ENCODE data around the gene PCDHGA7. TPM values are rescaled to one million over a fixed set of nuclear protein-coding genes. Genes with fewer than 3 reads are reported as not detected.

Gene PCDHGA7
- total RNA-seq, 4 donors from 2014 or later = 5.1 to 9.8 (median 7.8) TPM

DNA sequence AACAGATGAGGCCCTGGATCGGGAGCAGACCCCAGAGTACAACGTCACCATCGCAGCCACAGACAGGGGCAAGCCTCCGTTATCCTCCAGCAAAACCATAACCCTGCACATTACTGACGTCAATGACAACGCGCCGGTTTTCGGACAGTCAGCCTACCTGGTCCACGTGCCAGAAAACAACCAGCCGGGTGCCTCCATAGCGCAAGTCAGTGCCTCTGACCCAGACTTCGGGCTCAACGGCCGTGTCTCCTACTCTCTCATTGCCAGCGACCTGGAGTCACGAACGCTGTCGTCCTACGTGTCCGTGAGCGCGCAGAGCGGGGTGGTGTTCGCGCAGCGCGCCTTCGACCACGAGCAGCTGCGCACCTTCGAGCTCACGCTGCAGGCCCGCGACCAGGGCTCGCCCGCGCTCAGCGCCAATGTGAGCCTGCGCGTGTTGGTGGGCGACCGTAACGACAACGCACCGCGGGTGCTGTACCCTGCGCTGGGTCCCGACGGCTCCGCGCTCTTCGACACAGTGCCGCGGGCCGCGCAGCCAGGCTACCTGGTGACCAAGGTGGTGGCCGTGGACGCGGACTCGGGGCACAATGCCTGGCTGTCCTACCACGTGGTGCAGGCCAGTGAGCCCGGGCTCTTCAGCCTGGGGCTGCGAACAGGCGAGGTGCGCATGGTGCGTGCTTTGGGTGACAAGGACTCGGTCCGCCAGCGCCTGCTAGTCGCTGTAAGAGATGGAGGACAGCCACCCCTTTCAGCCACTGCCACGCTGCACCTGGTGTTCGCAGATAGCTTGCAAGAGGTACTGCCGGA is 36.7 kb downstream of the PCDHGA7 start:
- no peaks in the 10 kb centered on the region for H3K36me3 ChIP-seq
- intact Hi-C loops (cut with DNase I) = loop anchor here (5.0 kb wide), 1 partner anchor 138 kb away; no protein-coding TSS in a partner anchor
- WGBS, 2 donors = 28 to 35% methylated on average over 17 to 26 of the region's 74 CpGs
- no peak for DNase-seq
- TF ChIP-seq POLR2A (IDR thresholded peaks at IDR 0.05) = no peak
- TF ChIP-seq, protein P1, sequence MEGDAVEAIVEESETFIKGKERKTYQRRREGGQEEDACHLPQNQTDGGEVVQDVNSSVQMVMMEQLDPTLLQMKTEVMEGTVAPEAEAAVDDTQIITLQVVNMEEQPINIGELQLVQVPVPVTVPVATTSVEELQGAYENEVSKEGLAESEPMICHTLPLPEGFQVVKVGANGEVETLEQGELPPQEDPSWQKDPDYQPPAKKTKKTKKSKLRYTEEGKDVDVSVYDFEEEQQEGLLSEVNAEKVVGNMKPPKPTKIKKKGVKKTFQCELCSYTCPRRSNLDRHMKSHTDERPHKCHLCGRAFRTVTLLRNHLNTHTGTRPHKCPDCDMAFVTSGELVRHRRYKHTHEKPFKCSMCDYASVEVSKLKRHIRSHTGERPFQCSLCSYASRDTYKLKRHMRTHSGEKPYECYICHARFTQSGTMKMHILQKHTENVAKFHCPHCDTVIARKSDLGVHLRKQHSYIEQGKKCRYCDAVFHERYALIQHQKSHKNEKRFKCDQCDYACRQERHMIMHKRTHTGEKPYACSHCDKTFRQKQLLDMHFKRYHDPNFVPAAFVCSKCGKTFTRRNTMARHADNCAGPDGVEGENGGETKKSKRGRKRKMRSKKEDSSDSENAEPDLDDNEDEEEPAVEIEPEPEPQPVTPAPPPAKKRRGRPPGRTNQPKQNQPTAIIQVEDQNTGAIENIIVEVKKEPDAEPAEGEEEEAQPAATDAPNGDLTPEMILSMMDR (IDR thresholded peaks at IDR 0.05) = no peak
- H3K27ac ChIP-seq = no peak overlapping the region
- no peaks in the 10 kb centered on the region for H3K4me1 ChIP-seq
- no peaks in the 10 kb centered on the region for H3K27me3 ChIP-seq
- no peaks in the 10 kb centered on the region for H3K9me3 ChIP-seq
- no peak overlapping the region for H3K4me3 ChIP-seq (replicated peaks in 1 of 3)

DNA sequence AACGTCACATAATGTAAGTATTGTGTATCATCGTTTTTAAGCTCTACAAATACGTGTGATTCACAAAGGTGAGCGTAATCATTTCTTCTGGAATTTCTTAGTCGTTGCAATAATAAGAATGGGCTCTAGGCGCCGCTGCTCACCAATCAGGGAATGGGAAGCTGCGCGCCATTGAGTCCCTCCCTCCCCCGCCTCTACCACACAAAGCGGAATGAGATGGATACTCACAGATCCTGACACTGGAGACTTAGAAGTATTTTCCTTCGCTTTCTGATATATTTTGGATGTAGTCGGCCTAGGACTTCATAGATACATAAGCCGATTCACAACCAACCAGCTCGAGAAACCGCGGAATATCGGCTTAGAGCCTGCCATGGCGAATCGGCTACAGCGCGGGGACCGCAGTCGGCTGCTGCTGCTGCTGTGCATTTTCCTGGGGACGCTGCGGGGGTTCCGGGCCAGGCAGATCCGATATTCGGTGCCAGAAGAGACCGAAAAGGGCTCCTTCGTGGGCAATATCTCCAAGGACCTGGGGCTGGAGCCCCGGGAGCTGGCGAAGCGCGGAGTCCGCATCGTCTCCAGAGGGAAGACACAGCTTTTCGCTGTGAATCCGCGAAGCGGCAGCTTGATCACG is 38.4 kb downstream of the PCDHGA7 start, which contains the start of gene PCDHGA11:
TSS of gene PCDHGA11 (plus strand) at position 197 of the 634 bp plus-strand sequence. CDS start at position 374, 177 bp downstream.
- Histone ChIP-seq H3K9me3 (no peaks in the 10 kb centered on the region), H3K36me3 (no peaks in the 10 kb centered on the region), H3K27ac (no peak within 1 kb of the TSS), H3K4me3 (replicated peaks in 1 of 3) (peak within 1 kb of the TSS in 1 of 3 donors; percentile 13), H3K4me1 (no peaks in the 10 kb centered on the region), H3K27me3 (no peaks in the 10 kb centered on the region)
- intact Hi-C loops (cut with DNase I) = no loop called here
- peak; percentile 47 to 53 for DNase-seq
- WGBS, 2 donors = 7 to 12% methylated on average over 29 to 42 of the region's 42 CpGs
- TF ChIP-seq POLR2A (IDR thresholded peaks at IDR 0.05) = no peak
- TF ChIP-seq, protein P1 (IDR thresholded peaks at IDR 0.05) = peak in 5 of 6 experiments; percentile 8 to 57 (median 43)

DNA sequence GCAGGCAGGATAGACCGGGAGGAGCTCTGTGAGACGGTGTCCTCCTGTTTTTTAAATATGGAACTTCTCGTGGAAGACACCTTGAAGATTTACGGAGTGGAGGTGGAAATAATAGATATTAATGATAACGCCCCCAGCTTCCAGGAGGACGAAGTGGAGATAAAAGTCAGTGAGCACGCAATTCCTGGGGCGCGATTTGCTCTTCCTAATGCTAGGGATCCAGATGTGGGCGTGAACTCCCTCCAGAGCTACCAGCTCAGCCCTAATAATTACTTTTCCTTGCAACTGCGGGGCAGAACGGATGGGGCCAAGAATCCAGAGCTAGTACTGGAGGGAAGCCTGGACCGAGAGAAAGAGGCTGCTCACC is 38.9 kb downstream of the PCDHGA7 start:
- DNase-seq = no peak
- Histone ChIP-seq H3K27me3 (no peaks in the 10 kb centered on the region), H3K36me3 (no peaks in the 10 kb centered on the region), H3K4me1 (no peaks in the 10 kb centered on the region), H3K4me3 (replicated peaks in 1 of 3) (peak overlapping the region in 1 of 3 donors; percentile 13), H3K9me3 (no peaks in the 10 kb centered on the region), H3K27ac (no peak overlapping the region)
- no peak for TF ChIP-seq POLR2A (IDR thresholded peaks at IDR 0.05)
- TF ChIP-seq, protein P1 (IDR thresholded peaks at IDR 0.05) = no peak
- intact Hi-C loops (cut with DNase I) = no loop called here
- WGBS, 2 donors = 14 to 17% methylated on average over 13 of the region's 13 CpGs

DNA sequence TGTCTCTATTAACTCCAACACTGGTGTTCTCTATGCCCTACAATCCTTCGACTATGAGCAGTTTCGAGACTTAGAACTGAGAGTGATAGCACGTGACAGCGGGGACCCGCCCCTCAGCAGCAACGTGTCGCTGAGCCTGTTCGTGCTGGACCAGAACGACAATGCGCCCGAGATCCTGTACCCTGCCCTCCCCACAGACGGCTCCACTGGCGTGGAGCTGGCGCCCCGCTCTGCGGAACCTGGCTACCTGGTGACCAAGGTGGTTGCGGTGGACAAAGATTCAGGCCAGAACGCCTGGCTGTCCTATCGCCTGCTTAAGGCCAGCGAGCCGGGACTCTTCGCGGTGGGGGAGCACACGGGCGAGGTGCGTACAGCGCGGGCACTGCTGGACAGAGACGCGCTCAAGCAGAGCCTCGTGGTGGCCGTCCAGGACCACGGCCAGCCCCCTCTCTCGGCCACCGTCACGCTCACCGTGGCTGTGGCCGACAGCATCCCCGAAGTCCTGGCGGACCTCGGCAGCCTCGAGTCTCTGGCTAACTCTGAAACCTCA is 40.3 kb downstream of the PCDHGA7 start:
- H3K36me3 ChIP-seq = no peaks in the 10 kb centered on the region
- H3K4me3 ChIP-seq (replicated peaks in 1 of 3) = no peak overlapping the region
- H3K9me3 ChIP-seq = no peaks in the 10 kb centered on the region
- no peaks in the 10 kb centered on the region for H3K4me1 ChIP-seq
- 18 to 23% methylated on average over 22 to 38 of the region's 42 CpGs for WGBS, 2 donors
- intact Hi-C loops (cut with DNase I) = no loop called here
- DNase-seq = no peak
- TF ChIP-seq, protein P1 (IDR thresholded peaks at IDR 0.05) = no peak
- TF ChIP-seq POLR2A (IDR thresholded peaks at IDR 0.05) = no peak
- H3K27me3 ChIP-seq = no peaks in the 10 kb centered on the region
- H3K27ac ChIP-seq = no peak overlapping the region

All from thyroid gland (tissue), 4 donors.